Measurements from ENCODE around the gene RNASE13. TPM values are rescaled to one million over a fixed set of nuclear protein-coding genes. Genes with fewer than 3 reads are reported as not detected.
A peak's percentile ranks its signal among the peaks of the same experiment; 100 is the strongest.

Gene RNASE13
- total RNA-seq, 1 experiment from 2014 or later = 0.15 TPM

DNA sequence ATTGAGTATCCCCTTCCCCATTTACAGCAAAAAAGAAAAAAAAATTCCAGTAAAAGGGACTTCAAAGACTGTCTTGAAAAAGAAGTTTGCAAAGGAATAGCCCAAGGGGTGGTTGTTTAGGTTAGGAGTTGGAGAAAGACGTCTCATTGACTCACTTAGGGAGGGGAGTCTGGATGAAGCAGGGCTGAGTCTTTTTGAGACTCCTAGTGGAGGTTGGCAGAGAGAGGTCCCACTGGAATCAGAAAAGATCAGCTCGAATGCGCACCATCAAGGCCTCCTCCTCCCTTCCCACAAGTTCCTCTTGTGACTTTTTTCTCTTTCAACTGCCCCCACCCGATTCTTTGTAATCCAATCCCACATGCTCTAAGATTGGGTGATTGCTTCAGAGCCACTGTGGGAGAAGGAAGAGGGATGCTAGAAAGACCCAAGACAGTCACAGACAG lies 37.4 kb upstream of the RNASE13 start:
- no peak for ATAC-seq

DNA sequence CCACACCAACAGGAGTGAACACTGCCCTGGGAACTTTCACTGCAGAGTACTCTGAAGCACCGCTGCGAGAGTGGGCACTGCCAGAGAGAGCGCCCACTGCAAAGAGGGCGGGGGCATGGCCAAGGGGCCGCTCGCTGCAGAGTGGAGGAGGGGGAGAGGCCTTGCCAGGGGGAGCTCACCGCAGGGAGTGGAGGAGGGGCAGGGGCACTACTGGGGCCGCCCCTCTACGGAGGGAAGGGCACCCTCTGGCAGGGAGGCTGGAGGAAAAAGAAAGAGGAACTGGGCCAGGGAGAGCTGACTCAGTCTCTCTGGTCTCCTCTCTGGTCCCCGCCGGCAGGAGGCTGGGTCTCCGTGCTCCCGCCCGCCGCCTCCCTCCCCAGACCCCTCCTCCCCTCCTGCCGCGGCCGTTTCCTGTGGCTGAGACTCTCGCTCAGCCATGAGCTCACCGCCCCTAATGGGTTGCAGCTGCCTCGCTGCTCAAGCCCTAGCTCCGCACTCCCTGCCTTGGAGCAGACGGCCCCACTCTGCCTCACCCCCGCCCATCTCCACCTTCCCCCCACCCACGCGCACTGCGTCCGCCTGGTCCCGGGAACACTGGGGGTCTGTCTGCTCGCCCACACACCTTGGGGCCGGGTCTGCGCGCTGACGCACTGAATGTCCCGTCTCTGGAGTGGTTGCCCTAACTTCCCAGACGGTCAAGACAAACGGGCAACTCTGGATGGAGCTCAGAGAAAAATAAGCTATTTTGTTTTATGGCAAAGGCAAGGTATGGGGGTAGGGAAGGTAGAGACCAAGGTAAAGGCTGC lies 36.8 kb upstream of the RNASE13 start:
- H3K36me3 ChIP-seq (ENCODE audit: control insufficient read depth in 1 of 2, insufficient read depth in 2 of 2, low read length in 2 of 2) = no peaks in the 10 kb centered on the region
- CTCF ChIA-PET = interaction anchor here (0.6 to 2.4 kb wide), 8 partner anchors 16 to 386 kb away, joined by 3 to 10 read pairs (median 4); no protein-coding TSS in a partner anchor
- H3K9ac ChIP-seq (ENCODE audit: low read length) = peak overlapping the region; percentile 60; the same call in 1 of the 2 replicates
- H3K9me3 ChIP-seq (ENCODE audit: control insufficient read depth in 1 of 2, insufficient read depth in 1 of 2, low read depth in 1 of 2, low read length in 2 of 2) = no peaks in the 10 kb centered on the region
- H3K9me2 ChIP-seq (ENCODE audit: insufficient read depth) = no peaks in the 10 kb centered on the region
- no peaks in the 10 kb centered on the region for H3K79me2 ChIP-seq (ENCODE audit: insufficient read depth, low read length)
- DNase-seq (ENCODE audit: low read depth, low spot score) = no peak
- intact Hi-C loops (cut with micrococcal nuclease) = no loop called here
- peaks cover 7 to 28% of the 10 kb centered on the region in 2 experiments for H3K4me1 ChIP-seq (ENCODE audit: control insufficient read depth in 1 of 2, insufficient read depth in 2 of 2, low read length in 2 of 2)
- RAD21 ChIA-PET (ENCODE audit: low non-redundant PET in 1 of 2, low total read pairs in 2 of 2, uncharacterized antibody in 2 of 2, unreplicated experiment in 2 of 2) = interaction anchor here (0.6 to 1.8 kb wide), 3 partner anchors 17 to 57 kb away, joined by 3 to 6 read pairs (median 3); no protein-coding TSS in a partner anchor
- H3K4me2 ChIP-seq (ENCODE audit: low read length) = peak overlapping the region; percentile 97
- no peaks in the 10 kb centered on the region for H4K20me1 ChIP-seq (ENCODE audit: insufficient read depth)
- no peak for ATAC-seq
- POLR2A ChIA-PET = no interaction called here
- H3K27ac ChIP-seq (ENCODE audit: low read depth, low read length) = no peak overlapping the region
- no peak overlapping the region for H2AFZ ChIP-seq (ENCODE audit: low read depth, low read length, poor library complexity, severe bottlenecking)
- BruUV-seq (replicated peaks) = no TSS peak
- H3K27me3 ChIP-seq (ENCODE audit: insufficient read depth, low read length) = 0 out of 2 replicates have a peak, but pooled peaks cover 4% of the 10 kb centered on the region
- peak overlapping the region; percentile 61 to 74 for H3K4me3 ChIP-seq (replicated peaks in 1 of 2; ENCODE audit: low read depth in 1 of 2, low read length in 2 of 2)
- TF ChIP-seq SRF (IDR thresholded peaks at IDR 0.05; ENCODE audit: low read depth) = no peak
- TF ChIP-seq, protein P1, sequence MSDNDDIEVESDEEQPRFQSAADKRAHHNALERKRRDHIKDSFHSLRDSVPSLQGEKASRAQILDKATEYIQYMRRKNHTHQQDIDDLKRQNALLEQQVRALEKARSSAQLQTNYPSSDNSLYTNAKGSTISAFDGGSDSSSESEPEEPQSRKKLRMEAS (IDR thresholded peaks at IDR 0.05) = no peak
- TF ChIP-seq POLR2A (IDR thresholded peaks at IDR 0.05; ENCODE audit: borderline replicate concordance, extremely low read depth, insufficient read depth, insufficient read length) = no peak
- no peak for TF ChIP-seq SIN3A (IDR thresholded peaks at IDR 0.05; ENCODE audit: low read depth)
- no peak for TF ChIP-seq EZH2 (IDR thresholded peaks at IDR 0.05)
- TF ChIP-seq ZFX (IDR thresholded peaks at IDR 0.05) = no peak
- TF ChIP-seq, protein P2, sequence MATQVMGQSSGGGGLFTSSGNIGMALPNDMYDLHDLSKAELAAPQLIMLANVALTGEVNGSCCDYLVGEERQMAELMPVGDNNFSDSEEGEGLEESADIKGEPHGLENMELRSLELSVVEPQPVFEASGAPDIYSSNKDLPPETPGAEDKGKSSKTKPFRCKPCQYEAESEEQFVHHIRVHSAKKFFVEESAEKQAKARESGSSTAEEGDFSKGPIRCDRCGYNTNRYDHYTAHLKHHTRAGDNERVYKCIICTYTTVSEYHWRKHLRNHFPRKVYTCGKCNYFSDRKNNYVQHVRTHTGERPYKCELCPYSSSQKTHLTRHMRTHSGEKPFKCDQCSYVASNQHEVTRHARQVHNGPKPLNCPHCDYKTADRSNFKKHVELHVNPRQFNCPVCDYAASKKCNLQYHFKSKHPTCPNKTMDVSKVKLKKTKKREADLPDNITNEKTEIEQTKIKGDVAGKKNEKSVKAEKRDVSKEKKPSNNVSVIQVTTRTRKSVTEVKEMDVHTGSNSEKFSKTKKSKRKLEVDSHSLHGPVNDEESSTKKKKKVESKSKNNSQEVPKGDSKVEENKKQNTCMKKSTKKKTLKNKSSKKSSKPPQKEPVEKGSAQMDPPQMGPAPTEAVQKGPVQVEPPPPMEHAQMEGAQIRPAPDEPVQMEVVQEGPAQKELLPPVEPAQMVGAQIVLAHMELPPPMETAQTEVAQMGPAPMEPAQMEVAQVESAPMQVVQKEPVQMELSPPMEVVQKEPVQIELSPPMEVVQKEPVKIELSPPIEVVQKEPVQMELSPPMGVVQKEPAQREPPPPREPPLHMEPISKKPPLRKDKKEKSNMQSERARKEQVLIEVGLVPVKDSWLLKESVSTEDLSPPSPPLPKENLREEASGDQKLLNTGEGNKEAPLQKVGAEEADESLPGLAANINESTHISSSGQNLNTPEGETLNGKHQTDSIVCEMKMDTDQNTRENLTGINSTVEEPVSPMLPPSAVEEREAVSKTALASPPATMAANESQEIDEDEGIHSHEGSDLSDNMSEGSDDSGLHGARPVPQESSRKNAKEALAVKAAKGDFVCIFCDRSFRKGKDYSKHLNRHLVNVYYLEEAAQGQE (IDR thresholded peaks at IDR 0.05; ENCODE audit: low read depth) = no peak
- TF ChIP-seq SP1 (IDR thresholded peaks at IDR 0.05; ENCODE audit: low read depth) = no peak
- TF ChIP-seq, protein P3, sequence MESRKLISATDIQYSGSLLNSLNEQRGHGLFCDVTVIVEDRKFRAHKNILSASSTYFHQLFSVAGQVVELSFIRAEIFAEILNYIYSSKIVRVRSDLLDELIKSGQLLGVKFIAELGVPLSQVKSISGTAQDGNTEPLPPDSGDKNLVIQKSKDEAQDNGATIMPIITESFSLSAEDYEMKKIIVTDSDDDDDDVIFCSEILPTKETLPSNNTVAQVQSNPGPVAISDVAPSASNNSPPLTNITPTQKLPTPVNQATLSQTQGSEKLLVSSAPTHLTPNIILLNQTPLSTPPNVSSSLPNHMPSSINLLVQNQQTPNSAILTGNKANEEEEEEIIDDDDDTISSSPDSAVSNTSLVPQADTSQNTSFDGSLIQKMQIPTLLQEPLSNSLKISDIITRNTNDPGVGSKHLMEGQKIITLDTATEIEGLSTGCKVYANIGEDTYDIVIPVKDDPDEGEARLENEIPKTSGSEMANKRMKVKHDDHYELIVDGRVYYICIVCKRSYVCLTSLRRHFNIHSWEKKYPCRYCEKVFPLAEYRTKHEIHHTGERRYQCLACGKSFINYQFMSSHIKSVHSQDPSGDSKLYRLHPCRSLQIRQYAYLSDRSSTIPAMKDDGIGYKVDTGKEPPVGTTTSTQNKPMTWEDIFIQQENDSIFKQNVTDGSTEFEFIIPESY (IDR thresholded peaks at IDR 0.05; ENCODE audit: extremely low read depth, insufficient replicate concordance, low read length) = no peak
- no peak for TF ChIP-seq FOSL1 (IDR thresholded peaks at IDR 0.05; ENCODE audit: low read depth)
- TF ChIP-seq CBX3 (IDR thresholded peaks at IDR 0.05; ENCODE audit: low read depth) = no peak

More for the DNA sequence above, 37.4 kb upstream of the RNASE13 start:
- Histone ChIP-seq H3K9ac (ENCODE audit: low read length) (no peak overlapping the region), H3K4me1 (ENCODE audit: control insufficient read depth in 1 of 2, insufficient read depth in 2 of 2, low read length in 2 of 2) (peaks cover 7 to 28% of the 10 kb centered on the region in 2 experiments), H3K27me3 (ENCODE audit: insufficient read depth, low read length) (0 out of 2 replicates have a peak, but pooled peaks cover 4% of the 10 kb centered on the region), H3K27ac (ENCODE audit: low read depth, low read length) (no peak overlapping the region), H3K79me2 (ENCODE audit: insufficient read depth, low read length) (no peaks in the 10 kb centered on the region), H4K20me1 (ENCODE audit: insufficient read depth) (no peaks in the 10 kb centered on the region), H3K9me3 (ENCODE audit: control insufficient read depth in 1 of 2, insufficient read depth in 1 of 2, low read depth in 1 of 2, low read length in 2 of 2) (no peaks in the 10 kb centered on the region), H2AFZ (ENCODE audit: low read depth, low read length, poor library complexity, severe bottlenecking) (no peak overlapping the region), H3K36me3 (ENCODE audit: control insufficient read depth in 1 of 2, insufficient read depth in 2 of 2, low read length in 2 of 2) (no peaks in the 10 kb centered on the region), H3K4me2 (ENCODE audit: low read length) (no peak overlapping the region), H3K9me2 (ENCODE audit: insufficient read depth) (no peaks in the 10 kb centered on the region), H3K4me3 (replicated peaks in 1 of 2; ENCODE audit: low read depth in 1 of 2, low read length in 2 of 2) (no peak overlapping the region)
- ChIA-PET RAD21 (ENCODE audit: low non-redundant PET in 1 of 2, low total read pairs in 2 of 2, uncharacterized antibody in 2 of 2, unreplicated experiment in 2 of 2) (interaction anchor here (0.6 to 0.7 kb wide), 2 partner anchors 17 to 18 kb away, joined by 3 read pairs; no protein-coding TSS in a partner anchor), POLR2A (no interaction called here), CTCF (interaction anchor here (0.6 to 2.4 kb wide), 4 partner anchors 18 to 386 kb away, joined by 3 to 10 read pairs (median 4); no protein-coding TSS in a partner anchor)
- no peak for TF ChIP-seq CEBPB (IDR thresholded peaks at IDR 0.05; ENCODE audit: low read depth)
- TF ChIP-seq SIN3A (IDR thresholded peaks at IDR 0.05; ENCODE audit: low read depth) = no peak
- no peak for TF ChIP-seq ZNF274 (IDR thresholded peaks at IDR 0.05; ENCODE audit: low read depth, low read length)
- BruUV-seq (replicated peaks) = no TSS peak
- intact Hi-C loops (cut with micrococcal nuclease) = no loop called here
- no peak for DNase-seq (ENCODE audit: low read depth, low spot score)
